Measurements from ENCODE around the gene FAM227B. TPM values are rescaled to one million over a fixed set of nuclear protein-coding genes. Genes with fewer than 3 reads are reported as not detected.

The FAM227B gene
- total and polyA plus RNA-seq, 7 donors, result 2.7 to 11.9 (median 6.9) TPM

GRCh38 chr15:49423021-49423420, 197.6 kb downstream of the FAM227B start, which contains the start of gene FGF7:
Gene FGF7 (plus strand): TSS chr15:49423242. CDS start chr15:49424298, 1,056 bp downstream.
- intact Hi-C loops (cut with DNase I), result loop anchor here in 1 of 2 donors (5.0 to 10.0 kb wide), 3 partner anchors 561 to 722 kb away; partner anchors contain the start of gene CEP152
- H3K4me1 ChIP-seq, result no peaks in the 10 kb centered on the region
- no peaks in the 10 kb centered on the region for H3K27me3 ChIP-seq (ENCODE audit: insufficient read depth in 3 of 3, low read length in 2 of 3)
- 33 to 39% (median 35%) methylated on average over 4 of the region's 4 CpGs for WGBS, 3 donors
- H3K4me3 ChIP-seq, result peak within 1 kb of the TSS; percentile 53
- peak in 1 of 2 donors; percentile 9 for DNase-seq
- ATAC-seq, result peak in 1 of 4 donors; percentile 56
- TF ChIP-seq CTCF (IDR thresholded peaks at IDR 0.05), result no peak
- no peaks in the 10 kb centered on the region for H3K36me3 ChIP-seq (ENCODE audit: insufficient read depth in 1 of 2, low read depth in 1 of 2)
- no peak within 1 kb of the TSS for H3K27ac ChIP-seq
- no peaks in the 10 kb centered on the region for H3K9me3 ChIP-seq

DNA sequence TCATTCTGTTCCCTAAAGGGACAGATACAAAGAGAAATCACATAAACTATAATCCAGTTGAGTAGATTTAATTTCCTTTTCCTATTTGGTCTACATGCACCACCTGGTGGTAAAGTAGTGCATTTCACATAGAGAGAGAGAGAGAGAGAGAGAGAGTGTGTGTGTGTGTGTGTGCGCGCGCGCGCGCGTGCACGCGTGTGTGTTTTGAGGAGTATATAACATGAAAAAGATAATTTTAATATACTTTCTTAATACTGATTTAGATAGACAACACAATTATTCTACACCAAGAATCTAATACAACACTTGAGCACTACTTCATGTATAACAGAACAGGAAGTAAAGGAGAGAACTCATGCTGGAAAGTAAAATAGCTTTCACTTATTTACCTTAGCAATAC, 198.6 kb downstream of the FAM227B start:
- Histone ChIP-seq H3K36me3 (ENCODE audit: insufficient read depth in 1 of 2, low read depth in 1 of 2) (no peaks in the 10 kb centered on the region), H3K27ac (no peak overlapping the region), H3K4me1 (no peaks in the 10 kb centered on the region), H3K4me3 (peak overlapping the region; percentile 53), H3K9me3 (no peaks in the 10 kb centered on the region), H3K27me3 (ENCODE audit: insufficient read depth in 3 of 3, low read length in 2 of 3) (no peaks in the 10 kb centered on the region)
- ATAC-seq (peak; percentile 62 to 94 (median 75)), DNase-seq (peak; percentile 39 to 62)
- peak; percentile 83 for TF ChIP-seq CTCF (IDR thresholded peaks at IDR 0.05)
- intact Hi-C loops (cut with DNase I), result loop anchor here (1.0 to 10.0 kb wide), 5 partner anchors 187 to 723 kb away; partner anchors contain the start of gene CEP152 (in 1 of the 2)
- whole genome bisulfite sequencing, 3 donors, result 16 to 24% (median 22%) methylated on average over 9 of the region's 9 CpGs

GRCh38 chr15:49418811-49419210, 201.8 kb downstream of the FAM227B start:
- intact Hi-C loops (cut with DNase I), result no loop called here
- 72 to 83% (median 81%) methylated on average over 1 of the region's 1 CpG for WGBS, 3 donors

GRCh38 chr15:49415638-49416037, 205.0 kb downstream of the FAM227B start:
- Histone ChIP-seq H3K27me3 (ENCODE audit: insufficient read depth in 3 of 3, low read length in 2 of 3) (no peaks in the 10 kb centered on the region), H3K36me3 (ENCODE audit: insufficient read depth in 1 of 2, low read depth in 1 of 2) (no peaks in the 10 kb centered on the region), H3K9me3 (no peaks in the 10 kb centered on the region), H3K4me1 (no peaks in the 10 kb centered on the region), H3K4me3 (no peak overlapping the region), H3K27ac (no peak overlapping the region)
- intact Hi-C loops (cut with DNase I), result no loop called here
- no peak for TF ChIP-seq CTCF (IDR thresholded peaks at IDR 0.05)
- no peak for DNase-seq
- WGBS, 3 donors, result 92 to 97% (median 96%) methylated on average over 1 of the region's 1 CpG
- no peak for ATAC-seq

More at GRCh38 chr15:49418811-49419210, 201.8 kb downstream of the FAM227B start:
- ATAC-seq (no peak), DNase-seq (no peak)
- no peaks in the 10 kb centered on the region for H3K9me3 ChIP-seq
- no peak for TF ChIP-seq CTCF (IDR thresholded peaks at IDR 0.05)
- no peak overlapping the region for H3K27ac ChIP-seq
- no peak overlapping the region for H3K4me3 ChIP-seq
- no peaks in the 10 kb centered on the region for H3K36me3 ChIP-seq (ENCODE audit: insufficient read depth in 1 of 2, low read depth in 1 of 2)
- H3K27me3 ChIP-seq (ENCODE audit: insufficient read depth in 3 of 3, low read length in 2 of 3), result no peaks in the 10 kb centered on the region
- no peaks in the 10 kb centered on the region for H3K4me1 ChIP-seq

GRCh38 chr15:49415149-49415548, 205.5 kb downstream of the FAM227B start:
- Histone ChIP-seq H3K27ac (no peak overlapping the region), H3K4me3 (no peak overlapping the region), H3K9me3 (no peaks in the 10 kb centered on the region), H3K4me1 (no peaks in the 10 kb centered on the region), H3K27me3 (ENCODE audit: insufficient read depth in 3 of 3, low read length in 2 of 3) (no peaks in the 10 kb centered on the region), H3K36me3 (ENCODE audit: insufficient read depth in 1 of 2, low read depth in 1 of 2) (no peaks in the 10 kb centered on the region)
- intact Hi-C loops (cut with DNase I), result no loop called here
- no peak for ATAC-seq
- no peak for DNase-seq
- TF ChIP-seq CTCF (IDR thresholded peaks at IDR 0.05), result no peak
